Measurements from ENCODE around the gene ATRN.

- TF ChIP-seq CTCF (conservative IDR thresholded peaks at IDR 0.05) (no peak), ZFX (IDR thresholded peaks at IDR 0.05) (no peak)
Measured at GRCh38 chr20:3647473-3647872, 176.7 kb downstream of the ATRN start.

All from C4-2B (cell line).